CD4-positive, CD25-positive, alpha-beta regulatory T cell (primary cell): Measurements from ENCODE around the gene SLC1A7. TPM values are rescaled to one million over a fixed set of nuclear protein-coding genes. Genes with fewer than 3 reads are reported as not detected.

ENCODE experiments used
- ATAC-seq, 2 donors: fragments of 150-1000 bp; cut with Tn5 transposase; one replicate each; pipeline ENCODE4 v1.10.0; 2021; ENCODE audit warnings: low read depth in 2 of 2, moderate number of reproducible peaks in 2 of 2, moderate library complexity in 1 of 2
- DNase-seq, 3 donors: peaks; one replicate each; pipeline versions ENCODE4 v3.0.0 to v3.0.0-alpha.2; 2012 to 2022; ENCODE audit warnings: mixed read lengths in 1 of 3
- H3K27ac ChIP-seq: one replicate; pipeline ENCODE4 v1.7.0; 2013; ENCODE audit warnings: mild to moderate bottlenecking, low read length; ENCODE audit not compliant: insufficient read depth, poor library complexity, severe bottlenecking
- H3K27me3 ChIP-seq: one replicate; pipeline ENCODE4 v1.7.0; 2013; ENCODE audit warnings: low read length; ENCODE audit not compliant: control insufficient read depth, insufficient read depth
- H3K36me3 ChIP-seq: one replicate; pipeline ENCODE4 v1.7.0; 2013; ENCODE audit warnings: mild to moderate bottlenecking, low read length, moderate library complexity; ENCODE audit not compliant: control insufficient read depth, insufficient read depth
- H3K4me1 ChIP-seq: 2 replicates; pipeline ENCODE4 v1.7.0; 2013; ENCODE audit warnings: mild to moderate bottlenecking, low read length; ENCODE audit not compliant: insufficient read depth, control insufficient read depth, poor library complexity, severe bottlenecking
- H3K4me3 ChIP-seq: one replicate; pipeline ENCODE4 v1.7.0; 2013; ENCODE audit warnings: low read depth, mild to moderate bottlenecking, low read length, moderate library complexity
- H3K9me3 ChIP-seq, 2 experiments: 1 replicate in 1 of 2; 2 replicates in 1 of 2; pipeline ENCODE4 v1.7.0; 2013; ENCODE audit warnings: low read length in 2 of 2, mild to moderate bottlenecking in 1 of 2, moderate library complexity in 1 of 2; ENCODE audit not compliant: control insufficient read depth in 2 of 2
- H3K27ac Mint-ChIP-seq, 3 donors: one replicate each; pipeline ENCODE4 v1.8.0; 2020 to 2022; ENCODE audit warnings: mild to moderate bottlenecking in 3 of 3, mixed read lengths in 3 of 3, moderate library complexity in 2 of 3
- H3K27me3 Mint-ChIP-seq: one replicate; pipeline ENCODE4 v1.8.0; 2022; ENCODE audit warnings: mild to moderate bottlenecking, mixed read lengths
- H3K36me3 Mint-ChIP-seq: one replicate; pipeline ENCODE4 v1.8.0; 2020; ENCODE audit warnings: mixed read lengths
- H3K4me1 Mint-ChIP-seq, 4 donors: one replicate each; pipeline ENCODE4 v1.8.0; 2020 to 2022; ENCODE audit warnings: mixed read lengths in 4 of 4, mild to moderate bottlenecking in 1 of 4
- H3K4me3 Mint-ChIP-seq, 4 donors: one replicate each; pipeline ENCODE4 v1.8.0; 2020 to 2022; ENCODE audit warnings: mild to moderate bottlenecking in 4 of 4, mixed read lengths in 4 of 4, moderate library complexity in 3 of 4
- H3K9me3 Mint-ChIP-seq, 7 donors: one replicate each; pipeline ENCODE4 v1.8.0; 2020 to 2022; ENCODE audit warnings: mixed read lengths in 7 of 7, mild to moderate bottlenecking in 3 of 7, moderate library complexity in 2 of 7
- polyA plus RNA-seq, 4 donors: library from polyadenylated mRNA; unstranded; fragments of 300-500 nt; fragmentation: Illumina TruSeq; gene quantifications; one replicate each; pipeline ENCODE4 v1.2.3, GENCODE V29; 2021
- total RNA-seq: library from RNA; stranded (reverse); gene quantifications from one replicate; pipeline ENCODE4 v1.2.3, GENCODE V29; 2022

The SLC1A7 gene
- total and polyA plus RNA-seq, 5 donors from 2014 or later, result not detected

- Mint-ChIP-seq H3K27me3 (no peaks in the 10 kb centered on the region), H3K4me3 (no peak overlapping the region), H3K9me3 (no peaks in the 10 kb centered on the region), H3K36me3 (no peaks in the 10 kb centered on the region), H3K4me1 (no peaks in the 10 kb centered on the region), H3K27ac (no peak overlapping the region)
- Histone ChIP-seq H3K27ac (no peak overlapping the region), H3K36me3 (no peaks in the 10 kb centered on the region), H3K27me3 (no peaks in the 10 kb centered on the region), H3K4me1 (no peaks in the 10 kb centered on the region), H3K9me3 (no peaks in the 10 kb centered on the region), H3K4me3 (no peak overlapping the region)
- ATAC-seq, result no peak
- DNase-seq, result no peak
These were observed 53.7 kb downstream of the SLC1A7 start for GRCh38 chr1:53088616-53089300.

GRCh38 chr1:53087332-53088285 lies 54.8 kb downstream of the SLC1A7 start:
- H3K27ac Mint-ChIP-seq, result no peak overlapping the region
- no peaks in the 10 kb centered on the region for H3K36me3 ChIP-seq
- H3K9me3 ChIP-seq, result no peaks in the 10 kb centered on the region
- no peak overlapping the region for H3K4me3 Mint-ChIP-seq
- no peaks in the 10 kb centered on the region for H3K36me3 Mint-ChIP-seq
- H3K27me3 Mint-ChIP-seq, result no peaks in the 10 kb centered on the region
- ATAC-seq (no peak), DNase-seq (no peak)
- no peaks in the 10 kb centered on the region for H3K4me1 ChIP-seq
- no peak overlapping the region for H3K27ac ChIP-seq
- no peaks in the 10 kb centered on the region for H3K27me3 ChIP-seq
- no peaks in the 10 kb centered on the region for H3K9me3 Mint-ChIP-seq
- no peak overlapping the region for H3K4me3 ChIP-seq
- H3K4me1 Mint-ChIP-seq, result peaks cover 0 to 2% (median 0%) of the 10 kb centered on the region in 4 donors

- Mint-ChIP-seq H3K27ac (no peak overlapping the region), H3K4me3 (peak overlapping the region in 1 of 4 donors; percentile 71), H3K9me3 (no peaks in the 10 kb centered on the region), H3K4me1 (peaks cover 0 to 2% (median 0%) of the 10 kb centered on the region in 4 donors), H3K36me3 (no peaks in the 10 kb centered on the region), H3K27me3 (no peaks in the 10 kb centered on the region)
- no peaks in the 10 kb centered on the region for H3K4me1 ChIP-seq
- H3K9me3 ChIP-seq, result no peaks in the 10 kb centered on the region
- ATAC-seq (no peak), DNase-seq (no peak)
- H3K27ac ChIP-seq, result no peak overlapping the region
- no peak overlapping the region for H3K4me3 ChIP-seq
- no peaks in the 10 kb centered on the region for H3K27me3 ChIP-seq
- no peaks in the 10 kb centered on the region for H3K36me3 ChIP-seq
These were observed 55.9 kb downstream of the SLC1A7 start for GRCh38 chr1:53086491-53087070.

- ATAC-seq, result no peak
- no peaks in the 10 kb centered on the region for H3K36me3 ChIP-seq
- H3K27ac Mint-ChIP-seq, result no peak overlapping the region
These were observed 57.0 kb downstream of the SLC1A7 start for GRCh38 chr1:53085405-53085804.

GRCh38 chr1:53084589-53084971 lies 57.9 kb downstream of the SLC1A7 start:
- peaks cover 0 to 2% (median 0%) of the 10 kb centered on the region in 4 donors for H3K4me1 Mint-ChIP-seq
- no peaks in the 10 kb centered on the region for H3K36me3 ChIP-seq
- H3K27me3 Mint-ChIP-seq, result no peaks in the 10 kb centered on the region
- no peak overlapping the region for H3K4me3 ChIP-seq
- H3K4me3 Mint-ChIP-seq, result no peak overlapping the region
- ATAC-seq, result no peak
- H3K27ac ChIP-seq, result no peak overlapping the region
- no peaks in the 10 kb centered on the region for H3K36me3 Mint-ChIP-seq
- no peaks in the 10 kb centered on the region for H3K27me3 ChIP-seq
- no peaks in the 10 kb centered on the region for H3K9me3 Mint-ChIP-seq
- DNase-seq, result no peak
- peak overlapping the region in 1 of 3 donors; percentile 81 for H3K27ac Mint-ChIP-seq
- H3K9me3 ChIP-seq, result no peaks in the 10 kb centered on the region
- H3K4me1 ChIP-seq, result no peaks in the 10 kb centered on the region

More at GRCh38 chr1:53085405-53085804, 57.0 kb downstream of the SLC1A7 start:
- Histone ChIP-seq H3K9me3 (no peaks in the 10 kb centered on the region), H3K4me3 (no peak overlapping the region), H3K27me3 (no peaks in the 10 kb centered on the region), H3K4me1 (no peaks in the 10 kb centered on the region), H3K27ac (no peak overlapping the region)
- Mint-ChIP-seq H3K4me3 (no peak overlapping the region), H3K36me3 (no peaks in the 10 kb centered on the region), H3K9me3 (no peaks in the 10 kb centered on the region), H3K27me3 (no peaks in the 10 kb centered on the region), H3K4me1 (peaks cover 0 to 2% (median 0%) of the 10 kb centered on the region in 4 donors)
- no peak for DNase-seq

GRCh38 chr1:53083636-53084588 lies 58.5 kb downstream of the SLC1A7 start:
- no peaks in the 10 kb centered on the region for H3K36me3 Mint-ChIP-seq
- no peaks in the 10 kb centered on the region for H3K27me3 ChIP-seq
- H3K36me3 ChIP-seq, result no peaks in the 10 kb centered on the region
- H3K27ac ChIP-seq, result no peak overlapping the region
- no peak overlapping the region for H3K4me3 Mint-ChIP-seq
- ATAC-seq (no peak), DNase-seq (no peak)
- peaks cover 0 to 2% (median 0%) of the 10 kb centered on the region in 4 donors for H3K4me1 Mint-ChIP-seq
- no peaks in the 10 kb centered on the region for H3K4me1 ChIP-seq
- H3K27ac Mint-ChIP-seq, result no peak overlapping the region
- no peaks in the 10 kb centered on the region for H3K27me3 Mint-ChIP-seq
- H3K9me3 ChIP-seq, result no peaks in the 10 kb centered on the region
- H3K4me3 ChIP-seq, result no peak overlapping the region
- H3K9me3 Mint-ChIP-seq, result no peaks in the 10 kb centered on the region

- no peaks in the 10 kb centered on the region for H3K36me3 Mint-ChIP-seq
- Histone ChIP-seq H3K9me3 (no peaks in the 10 kb centered on the region), H3K27ac (no peak overlapping the region), H3K27me3 (no peaks in the 10 kb centered on the region), H3K4me3 (no peak overlapping the region), H3K4me1 (no peaks in the 10 kb centered on the region), H3K36me3 (no peaks in the 10 kb centered on the region)
- H3K27ac Mint-ChIP-seq, result no peak overlapping the region
- no peak overlapping the region for H3K4me3 Mint-ChIP-seq
- H3K27me3 Mint-ChIP-seq, result no peaks in the 10 kb centered on the region
- ATAC-seq (no peak), DNase-seq (no peak)
- peaks cover 0 to 2% (median 0%) of the 10 kb centered on the region in 4 donors for H3K4me1 Mint-ChIP-seq
- no peaks in the 10 kb centered on the region for H3K9me3 Mint-ChIP-seq
These were observed 59.5 kb downstream of the SLC1A7 start for GRCh38 chr1:53082826-53083455.
